SU-DHL-6 (cell line): ENCODE data around the gene GDPD2.

Experiments
- CTCF ChIP-seq: fragments of 200-600 bp; sonication (generic); IDR thresholded peaks from one replicate; pipeline ENCODE4 v1.5.1; 2017; ENCODE audit warnings: antibody characterized with exemption, mild to moderate bottlenecking, low read length, moderate library complexity; ENCODE audit not compliant: insufficient read depth, poor library complexity, severe bottlenecking
- EZH2phosphoT487 ChIP-seq: fragments of 200-600 bp; sonication (generic), shearing (Covaris generic); conservative IDR thresholded peaks from 2 replicates; pipeline ENCODE4 v1.6.1; 2018; ENCODE audit warnings: mild to moderate bottlenecking, antibody characterized with exemption, low read length, moderate library complexity, mixed read lengths

- no peak for TF ChIP-seq CTCF
- no peak for TF ChIP-seq EZH2phosphoT487
Measured at GRCh38 chrX:70427365-70427764, 4.3 kb downstream of the GDPD2 start.
